Ishikawa (cell line): ENCODE results near the gene NPY.

ENCODE experiments used
- CEBPB ChIP-seq: IDR thresholded peaks from 2 replicates; pipeline ENCODE4 v1.6.1; 2012
- CREB1 ChIP-seq: IDR thresholded peaks from 2 replicates; pipeline ENCODE4 v1.6.1; 2012; ENCODE audit warnings: low read depth
- EGR1 ChIP-seq: IDR thresholded peaks from 2 replicates; pipeline ENCODE4 v1.6.1; 2012
- EP300 ChIP-seq: IDR thresholded peaks from 2 replicates; pipeline ENCODE4 v1.6.1; 2012; ENCODE audit warnings: borderline replicate concordance
- FOXM1 ChIP-seq: IDR thresholded peaks from 2 replicates; pipeline ENCODE4 v1.6.1; 2012; ENCODE audit warnings: low read depth, borderline replicate concordance
- NFIC ChIP-seq: IDR thresholded peaks from 2 replicates; pipeline ENCODE4 v1.6.1; 2012
- RAD21 ChIP-seq: IDR thresholded peaks from 2 replicates; pipeline ENCODE4 v1.6.1; 2012; ENCODE audit warnings: low read depth
- TAF1 ChIP-seq: IDR thresholded peaks from 2 replicates; pipeline ENCODE4 v1.6.1; 2012; ENCODE audit warnings: low read depth, mild to moderate bottlenecking
- TCF12 ChIP-seq: IDR thresholded peaks from 2 replicates; pipeline ENCODE4 v1.6.1; 2012; ENCODE audit warnings: low read depth
- TEAD4 ChIP-seq: IDR thresholded peaks from 2 replicates; pipeline ENCODE4 v1.6.1; 2012
- YY1 ChIP-seq: IDR thresholded peaks from 2 replicates; pipeline ENCODE4 v1.6.1; 2012; ENCODE audit warnings: low read depth
- ZBTB7A ChIP-seq: IDR thresholded peaks from 2 replicates; pipeline ENCODE4 v1.6.1; 2012; ENCODE audit warnings: low read depth
- TF ChIP-seq, protein P1 (sequence below): IDR thresholded peaks from 2 replicates; pipeline ENCODE4 v1.6.1; 2012
- TF ChIP-seq, protein P2 (sequence below): IDR thresholded peaks from 2 replicates; pipeline ENCODE4 v1.6.1; 2012
- TF ChIP-seq, protein P3 (sequence below): IDR thresholded peaks from 2 replicates; pipeline ENCODE4 v1.6.1; 2012; ENCODE audit warnings: low read depth, mild to moderate bottlenecking

NPY gene

DNA sequence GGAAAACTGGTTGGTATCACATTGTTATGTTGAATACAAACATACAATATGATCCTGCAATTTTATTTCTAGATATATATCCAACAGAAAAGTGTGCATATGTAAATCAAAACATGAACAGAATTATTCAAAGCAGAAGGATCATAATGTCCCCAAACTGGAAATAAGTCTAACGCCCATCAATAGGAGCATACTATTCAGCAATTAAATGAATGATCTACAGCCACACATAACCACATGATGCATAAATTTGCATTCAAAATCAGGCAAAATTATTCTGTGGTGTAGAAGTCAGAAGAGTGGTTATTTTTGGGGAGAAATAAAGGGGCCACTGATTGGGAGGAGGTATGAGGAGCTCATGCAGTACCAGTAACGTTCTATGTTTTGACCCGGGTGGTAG, 28.6 kb downstream of the NPY start:
- TF ChIP-seq, protein P1, sequence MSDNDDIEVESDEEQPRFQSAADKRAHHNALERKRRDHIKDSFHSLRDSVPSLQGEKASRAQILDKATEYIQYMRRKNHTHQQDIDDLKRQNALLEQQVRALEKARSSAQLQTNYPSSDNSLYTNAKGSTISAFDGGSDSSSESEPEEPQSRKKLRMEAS = no peak
- no peak for TF ChIP-seq EP300
- no peak for TF ChIP-seq NFIC
- TF ChIP-seq TEAD4 = no peak
- TF ChIP-seq CREB1 = no peak
- no peak for TF ChIP-seq RAD21
- no peak for TF ChIP-seq CEBPB
- TF ChIP-seq, protein P2, sequence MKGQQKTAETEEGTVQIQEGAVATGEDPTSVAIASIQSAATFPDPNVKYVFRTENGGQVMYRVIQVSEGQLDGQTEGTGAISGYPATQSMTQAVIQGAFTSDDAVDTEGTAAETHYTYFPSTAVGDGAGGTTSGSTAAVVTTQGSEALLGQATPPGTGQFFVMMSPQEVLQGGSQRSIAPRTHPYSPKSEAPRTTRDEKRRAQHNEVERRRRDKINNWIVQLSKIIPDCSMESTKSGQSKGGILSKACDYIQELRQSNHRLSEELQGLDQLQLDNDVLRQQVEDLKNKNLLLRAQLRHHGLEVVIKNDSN = no peak
- TF ChIP-seq FOXM1 = no peak
- TF ChIP-seq EGR1 = no peak
- TF ChIP-seq YY1 = no peak
- TF ChIP-seq TAF1 = no peak
- no peak for TF ChIP-seq TCF12

DNA sequence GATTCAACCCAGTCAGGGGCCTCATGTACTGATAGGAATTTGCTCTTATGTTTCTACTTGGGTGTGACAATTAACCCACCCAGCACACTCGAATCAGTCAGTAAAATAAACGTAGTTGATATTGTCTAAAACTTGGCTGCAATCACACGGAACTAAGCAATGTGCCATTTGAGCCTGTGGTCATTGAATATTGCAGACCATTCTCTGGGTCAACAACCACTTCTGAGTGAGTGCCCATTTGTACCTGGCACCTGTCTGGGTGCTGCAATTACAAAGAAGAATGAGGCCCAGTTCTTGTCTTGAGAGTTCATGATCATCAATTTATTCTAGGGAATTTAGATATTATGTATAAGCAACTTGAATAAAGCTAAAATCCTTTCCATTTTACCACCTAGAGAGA, 29.8 kb downstream of the NPY start:
- TF ChIP-seq, protein P1 = no peak
- no peak for TF ChIP-seq FOXM1

DNA sequence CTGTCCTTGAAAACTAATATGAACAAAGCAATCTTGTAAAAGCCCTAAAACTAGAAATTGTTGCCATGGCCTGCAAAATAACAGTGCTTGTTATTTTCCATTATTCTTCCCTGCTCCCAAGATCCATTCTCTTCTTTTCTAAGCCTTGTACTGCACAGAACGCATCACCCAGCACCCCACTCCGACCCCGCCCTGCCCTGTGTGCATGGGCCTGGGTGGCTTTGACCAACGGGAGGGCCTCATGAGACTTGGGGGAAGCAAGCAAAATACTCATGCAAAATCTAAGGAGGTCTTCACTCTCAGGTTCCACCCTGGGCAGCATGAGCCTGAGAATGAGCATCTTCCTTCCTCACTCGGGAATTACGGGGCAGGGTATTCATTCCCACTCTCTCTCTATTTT, 32.4 kb downstream of the NPY start:
- TF ChIP-seq ZBTB7A (no peak), TCF12 (no peak), EGR1 (no peak), CEBPB (no peak), TEAD4 (no peak), TAF1 (no peak)
- TF ChIP-seq, protein P3, sequence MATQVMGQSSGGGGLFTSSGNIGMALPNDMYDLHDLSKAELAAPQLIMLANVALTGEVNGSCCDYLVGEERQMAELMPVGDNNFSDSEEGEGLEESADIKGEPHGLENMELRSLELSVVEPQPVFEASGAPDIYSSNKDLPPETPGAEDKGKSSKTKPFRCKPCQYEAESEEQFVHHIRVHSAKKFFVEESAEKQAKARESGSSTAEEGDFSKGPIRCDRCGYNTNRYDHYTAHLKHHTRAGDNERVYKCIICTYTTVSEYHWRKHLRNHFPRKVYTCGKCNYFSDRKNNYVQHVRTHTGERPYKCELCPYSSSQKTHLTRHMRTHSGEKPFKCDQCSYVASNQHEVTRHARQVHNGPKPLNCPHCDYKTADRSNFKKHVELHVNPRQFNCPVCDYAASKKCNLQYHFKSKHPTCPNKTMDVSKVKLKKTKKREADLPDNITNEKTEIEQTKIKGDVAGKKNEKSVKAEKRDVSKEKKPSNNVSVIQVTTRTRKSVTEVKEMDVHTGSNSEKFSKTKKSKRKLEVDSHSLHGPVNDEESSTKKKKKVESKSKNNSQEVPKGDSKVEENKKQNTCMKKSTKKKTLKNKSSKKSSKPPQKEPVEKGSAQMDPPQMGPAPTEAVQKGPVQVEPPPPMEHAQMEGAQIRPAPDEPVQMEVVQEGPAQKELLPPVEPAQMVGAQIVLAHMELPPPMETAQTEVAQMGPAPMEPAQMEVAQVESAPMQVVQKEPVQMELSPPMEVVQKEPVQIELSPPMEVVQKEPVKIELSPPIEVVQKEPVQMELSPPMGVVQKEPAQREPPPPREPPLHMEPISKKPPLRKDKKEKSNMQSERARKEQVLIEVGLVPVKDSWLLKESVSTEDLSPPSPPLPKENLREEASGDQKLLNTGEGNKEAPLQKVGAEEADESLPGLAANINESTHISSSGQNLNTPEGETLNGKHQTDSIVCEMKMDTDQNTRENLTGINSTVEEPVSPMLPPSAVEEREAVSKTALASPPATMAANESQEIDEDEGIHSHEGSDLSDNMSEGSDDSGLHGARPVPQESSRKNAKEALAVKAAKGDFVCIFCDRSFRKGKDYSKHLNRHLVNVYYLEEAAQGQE = no peak
- TF ChIP-seq, protein P1 = no peak

DNA sequence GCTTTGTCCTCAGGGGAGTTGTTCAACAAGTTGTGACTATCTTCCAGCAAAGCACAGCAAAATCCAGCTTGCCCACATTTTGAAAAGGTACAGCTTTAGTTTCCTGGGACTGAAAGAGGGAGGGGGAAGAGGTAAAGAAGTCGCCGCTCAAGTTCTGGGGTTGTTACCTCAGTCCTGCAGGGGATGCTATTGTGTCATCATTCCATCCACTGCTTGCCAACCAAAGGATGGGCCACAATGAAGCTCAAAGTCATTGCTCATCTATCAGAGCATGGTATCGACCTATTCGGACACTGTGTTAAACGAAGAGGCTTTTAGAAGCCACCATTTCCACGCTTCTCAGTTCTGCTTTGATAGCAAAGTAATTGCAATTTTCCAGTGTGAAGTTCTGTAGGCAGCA, 34.3 kb downstream of the NPY start:
- TF ChIP-seq RAD21 = peak; percentile 62
- TF ChIP-seq CEBPB = no peak

DNA sequence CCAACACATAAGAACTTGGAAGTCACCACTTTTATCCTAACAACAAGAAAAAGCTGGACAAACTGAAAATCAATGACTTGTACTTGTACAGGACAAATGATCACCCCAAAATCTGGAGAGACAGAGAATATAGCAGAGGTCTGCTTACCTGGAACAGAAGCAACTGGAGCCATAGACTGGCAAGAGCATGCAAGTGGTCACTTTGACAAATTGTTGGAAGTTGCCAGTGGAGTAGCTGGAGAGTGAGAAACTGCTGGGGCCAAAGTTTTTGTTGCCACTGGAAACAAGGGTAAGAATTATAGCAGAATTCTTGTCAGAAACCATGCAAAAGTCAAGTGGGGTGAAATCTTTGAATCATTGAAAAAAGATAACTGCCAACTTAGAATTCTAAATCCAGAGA, 35.2 kb downstream of the NPY start:
- TF ChIP-seq YY1 (no peak), EP300 (no peak), CEBPB (no peak), TAF1 (no peak), EGR1 (no peak), RAD21 (no peak), CREB1 (no peak), NFIC (no peak), TEAD4 (no peak), TCF12 (no peak), FOXM1 (no peak), ZBTB7A (no peak)
- TF ChIP-seq, protein P2 = no peak
- TF ChIP-seq, protein P3 = no peak
- TF ChIP-seq, protein P1 = no peak

DNA sequence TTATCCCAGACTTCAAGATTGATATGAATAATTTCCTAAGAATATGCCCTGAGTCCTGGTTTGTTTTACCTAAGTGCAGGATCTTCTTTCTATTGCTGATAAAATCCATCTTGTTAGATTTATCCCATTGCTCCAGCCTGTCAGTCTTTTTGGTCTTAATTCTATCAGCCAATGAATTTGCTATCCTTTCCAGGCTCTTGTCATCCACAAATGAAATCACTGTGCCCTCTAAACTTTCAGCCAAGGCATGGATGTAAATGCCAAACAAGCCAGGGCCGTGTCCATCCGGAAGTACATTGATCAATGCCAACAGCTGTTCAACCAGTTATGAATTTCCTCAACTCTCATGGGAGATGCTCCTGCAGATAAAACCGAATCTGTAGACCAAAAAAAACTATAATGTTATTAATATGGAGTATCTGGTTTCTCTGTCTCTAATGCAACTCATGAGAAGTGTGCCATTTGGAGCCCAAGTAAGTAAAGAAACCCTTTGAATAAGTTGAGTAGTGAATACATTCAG, 40.0 kb downstream of the NPY start:
- no peak for TF ChIP-seq FOXM1
- TF ChIP-seq NFIC = no peak
- TF ChIP-seq, protein P1 = no peak
